ENCODE results near the gene ATXN7L2. TPM values are rescaled to one million over a fixed set of nuclear protein-coding genes. Genes with fewer than 3 reads are reported as not detected.

Gene ATXN7L2
- total and polyA plus RNA-seq, 7 donors, result 4.4 to 14.1 (median 5.2) TPM

DNA sequence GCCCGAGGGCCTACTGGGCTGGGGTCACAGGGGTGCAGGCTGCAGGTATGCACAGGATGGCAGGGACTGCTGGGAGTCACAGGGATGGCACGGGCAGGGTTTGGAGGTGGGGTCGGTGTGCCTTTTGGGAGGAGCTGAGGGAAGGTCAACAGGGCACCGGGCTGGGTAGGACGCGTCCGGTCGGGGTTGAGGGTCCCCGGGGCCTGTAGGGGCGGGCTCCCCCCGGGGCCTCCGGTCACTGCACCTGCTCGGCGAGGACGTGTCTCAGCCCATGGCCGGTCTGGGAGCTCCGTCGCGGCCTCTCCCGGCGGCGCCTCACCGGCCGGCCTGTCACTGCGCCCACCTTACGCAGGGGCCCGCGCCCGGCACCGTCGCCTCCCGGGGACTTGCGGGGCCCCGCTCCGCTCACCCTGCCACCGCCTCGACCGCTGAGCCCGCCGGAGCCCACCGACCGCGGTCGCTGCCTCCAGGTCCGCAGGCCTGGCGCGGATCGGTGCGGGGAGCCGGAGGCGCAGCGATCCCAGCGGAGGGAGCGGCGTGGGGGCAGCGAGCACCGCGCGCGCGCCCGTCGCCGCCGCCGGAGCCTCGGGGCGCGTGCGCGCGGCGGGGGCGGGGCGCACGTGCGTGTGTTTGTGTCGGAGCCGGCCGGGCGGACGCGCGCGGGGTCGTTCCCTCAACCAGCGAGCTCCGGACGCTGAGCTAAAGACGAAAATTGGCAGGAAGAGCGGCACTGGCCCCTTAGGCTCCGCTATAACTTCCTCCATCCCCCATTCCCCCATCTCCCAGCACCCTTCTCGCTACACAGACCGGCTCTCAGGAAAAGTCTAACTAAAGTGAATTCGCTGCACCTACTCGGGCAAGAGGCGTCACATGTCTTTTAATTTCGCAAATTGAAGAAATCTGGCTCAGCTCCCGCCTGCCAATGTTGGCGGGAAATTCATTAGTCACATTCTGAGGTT is 25.8 kb downstream of the ATXN7L2 start, which contains the start of gene AMIGO1:
AMIGO1 (minus strand) TSS at position 552 of the 959 bp plus-strand sequence. CDS start 815 bp downstream, outside the sequence.
- no peaks in the 10 kb centered on the region for H3K27me3 ChIP-seq (ENCODE audit: insufficient read depth in 3 of 3, low read length in 2 of 3)
- ATAC-seq, result peak; percentile 82 to 88 (median 86)
- peak within 1 kb of the TSS; percentile 85 for H3K27ac ChIP-seq
- peaks cover 0 to 21% of the 10 kb centered on the region in 2 donors for H3K36me3 ChIP-seq (ENCODE audit: insufficient read depth in 1 of 2, low read depth in 1 of 2)
- no peaks in the 10 kb centered on the region for H3K9me3 ChIP-seq
- intact Hi-C loops (cut with DNase I), result no loop called here
- 0% methylated on average over 26 to 100 of the region's 100 CpGs for WGBS, 3 donors
- H3K4me3 ChIP-seq, result peak within 1 kb of the TSS; percentile 83
- peak; percentile 76 to 80 for DNase-seq
- H3K4me1 ChIP-seq, result peaks cover 44% of the 10 kb centered on the region
- TF ChIP-seq, protein P1, sequence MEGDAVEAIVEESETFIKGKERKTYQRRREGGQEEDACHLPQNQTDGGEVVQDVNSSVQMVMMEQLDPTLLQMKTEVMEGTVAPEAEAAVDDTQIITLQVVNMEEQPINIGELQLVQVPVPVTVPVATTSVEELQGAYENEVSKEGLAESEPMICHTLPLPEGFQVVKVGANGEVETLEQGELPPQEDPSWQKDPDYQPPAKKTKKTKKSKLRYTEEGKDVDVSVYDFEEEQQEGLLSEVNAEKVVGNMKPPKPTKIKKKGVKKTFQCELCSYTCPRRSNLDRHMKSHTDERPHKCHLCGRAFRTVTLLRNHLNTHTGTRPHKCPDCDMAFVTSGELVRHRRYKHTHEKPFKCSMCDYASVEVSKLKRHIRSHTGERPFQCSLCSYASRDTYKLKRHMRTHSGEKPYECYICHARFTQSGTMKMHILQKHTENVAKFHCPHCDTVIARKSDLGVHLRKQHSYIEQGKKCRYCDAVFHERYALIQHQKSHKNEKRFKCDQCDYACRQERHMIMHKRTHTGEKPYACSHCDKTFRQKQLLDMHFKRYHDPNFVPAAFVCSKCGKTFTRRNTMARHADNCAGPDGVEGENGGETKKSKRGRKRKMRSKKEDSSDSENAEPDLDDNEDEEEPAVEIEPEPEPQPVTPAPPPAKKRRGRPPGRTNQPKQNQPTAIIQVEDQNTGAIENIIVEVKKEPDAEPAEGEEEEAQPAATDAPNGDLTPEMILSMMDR (IDR thresholded peaks at IDR 0.05), result no peak

GRCh38 chr1:109513110-109513710 is 29.5 kb downstream of the ATXN7L2 start:
- Histone ChIP-seq H3K9me3 (no peaks in the 10 kb centered on the region), H3K4me3 (no peak overlapping the region), H3K27ac (no peak overlapping the region), H3K36me3 (ENCODE audit: insufficient read depth in 1 of 2, low read depth in 1 of 2) (no peaks in the 10 kb centered on the region), H3K4me1 (peaks cover 12% of the 10 kb centered on the region), H3K27me3 (ENCODE audit: insufficient read depth in 3 of 3, low read length in 2 of 3) (no peaks in the 10 kb centered on the region)
- DNase-seq (no peak), ATAC-seq (no peak)
- 83 to 87% (median 83%) methylated on average over 2 of the region's 2 CpGs for WGBS, 3 donors
- TF ChIP-seq, protein P1 (IDR thresholded peaks at IDR 0.05), result no peak
- intact Hi-C loops (cut with DNase I), result no loop called here

DNA sequence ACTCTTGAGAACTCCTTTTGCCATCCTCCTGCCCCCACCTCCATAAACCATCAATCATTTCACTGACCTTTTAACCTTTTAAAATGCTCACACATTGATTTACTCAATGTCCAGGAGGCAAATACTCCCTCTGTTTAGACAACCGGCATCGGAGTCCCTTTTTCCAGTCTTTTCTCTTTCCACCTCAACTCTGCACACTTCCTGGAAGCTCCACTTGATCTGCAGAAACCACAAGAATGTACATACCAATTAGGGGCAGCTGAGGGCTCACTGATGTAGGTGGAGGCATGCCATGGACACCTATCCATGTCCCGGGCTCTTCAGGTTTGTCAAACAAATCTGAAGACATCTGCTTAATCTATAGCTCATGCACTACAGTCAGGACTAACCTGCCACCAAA is 31.1 kb downstream of the ATXN7L2 start:
- Histone ChIP-seq H3K36me3 (ENCODE audit: insufficient read depth in 1 of 2, low read depth in 1 of 2) (no peaks in the 10 kb centered on the region), H3K4me1 (peaks cover 2% of the 10 kb centered on the region), H3K4me3 (no peak overlapping the region), H3K27me3 (ENCODE audit: insufficient read depth in 3 of 3, low read length in 2 of 3) (no peaks in the 10 kb centered on the region), H3K9me3 (no peaks in the 10 kb centered on the region), H3K27ac (no peak overlapping the region)
- ATAC-seq (no peak), DNase-seq (no peak)
- TF ChIP-seq, protein P1 (IDR thresholded peaks at IDR 0.05), result no peak
- 83 to 86% (median 84%) methylated on average over 3 of the region's 3 CpGs for WGBS, 3 donors
- intact Hi-C loops (cut with DNase I), result no loop called here

DNA sequence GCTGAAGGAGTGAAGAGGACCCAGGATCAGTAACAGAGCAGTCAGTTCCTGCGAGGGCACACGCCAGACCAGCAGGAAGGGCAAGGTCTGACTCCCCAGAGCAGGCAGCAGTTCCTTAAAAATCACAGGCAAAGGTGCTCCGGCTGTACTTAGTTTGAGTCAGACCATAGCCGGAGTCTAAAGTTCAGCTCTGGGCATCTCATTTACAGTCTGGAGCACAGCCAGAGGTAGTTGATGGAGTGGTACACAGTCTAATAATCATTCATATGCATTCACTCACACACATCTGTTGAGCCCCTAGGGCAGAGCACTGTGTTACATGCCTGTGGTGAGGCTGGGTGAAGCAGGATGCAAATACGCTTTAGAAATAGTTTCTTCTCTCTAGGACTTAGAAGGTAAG is 33.2 kb downstream of the ATXN7L2 start:
- Histone ChIP-seq H3K27ac (no peak overlapping the region), H3K9me3 (no peaks in the 10 kb centered on the region), H3K27me3 (ENCODE audit: insufficient read depth in 3 of 3, low read length in 2 of 3) (no peaks in the 10 kb centered on the region), H3K36me3 (ENCODE audit: insufficient read depth in 1 of 2, low read depth in 1 of 2) (no peaks in the 10 kb centered on the region), H3K4me1 (no peaks in the 10 kb centered on the region), H3K4me3 (no peak overlapping the region)
- 64 to 80% (median 80%) methylated on average over 5 of the region's 5 CpGs for WGBS, 3 donors
- ATAC-seq (no peak), DNase-seq (no peak)
- TF ChIP-seq, protein P1 (IDR thresholded peaks at IDR 0.05), result no peak
- intact Hi-C loops (cut with DNase I), result no loop called here

Data from psoas muscle (tissue), 8 donors.